Spinal cord (tissue), 10 donors: ENCODE data around the gene USP17L25. TPM values are rescaled to one million over a fixed set of nuclear protein-coding genes. Genes with fewer than 3 reads are reported as not detected.
"Not testable (repeated sequence)": the region's sequence is repeated elsewhere in the genome, so short reads cannot be mapped to it uniquely, and the experiment has no call there.

Source experiments
- DNase-seq, 6 donors: peaks; one replicate each; pipeline versions ENCODE4 v3.0.0 to v3.0.0-alpha.2; 2013 to 2015; ENCODE audit warnings: low spot score in 6 of 6, low read depth in 4 of 6
- H3K27ac ChIP-seq: one replicate; pipeline ENCODE4 v1.5.1; 2013; ENCODE audit warnings: low read depth, low read length, control low read depth
- H3K27me3 ChIP-seq: one replicate; pipeline ENCODE4 v1.6.1; 2013; ENCODE audit warnings: low read length; ENCODE audit not compliant: control insufficient read depth, insufficient read depth
- H3K36me3 ChIP-seq: one replicate; pipeline ENCODE4 v1.6.1; 2013; ENCODE audit warnings: low read length; ENCODE audit not compliant: control insufficient read depth, insufficient read depth
- H3K4me1 ChIP-seq: one replicate; pipeline ENCODE4 v1.6.1; 2013; ENCODE audit warnings: low read length; ENCODE audit not compliant: control insufficient read depth, insufficient read depth
- H3K4me3 ChIP-seq: one replicate; pipeline ENCODE4 v1.5.1; 2013; ENCODE audit warnings: low read depth, low read length, control low read depth
- H3K9me3 ChIP-seq: one replicate; pipeline ENCODE4 v1.6.1; 2013; ENCODE audit warnings: low read length; ENCODE audit not compliant: control insufficient read depth, insufficient read depth
- WGBS: methylation state at CpG from one replicate; pipeline ENCODE4 v1.1.5; 2013; ENCODE audit warnings: missing lambda C conversion rate; ENCODE audit not compliant: insufficient coverage; 5-methylcytosine and 5-hydroxymethylcytosine counted together
- long read RNA-seq, 4 donors: transcript quantifications; one replicate each; lab custom pipeline, GENCODE V29; 2026
- polyA plus RNA-seq, 2 donors: library from polyadenylated mRNA; unstranded; fragments of 120-200 nt; gene quantifications; one replicate each; pipeline ENCODE4 v1.2.1, GENCODE V29; 2013; ENCODE audit not compliant: insufficient read length in 2 of 2
- total RNA-seq, 2 donors: library from RNA; depleted of rRNA in 1 of 2; stranded (reverse); fragments of 120-200 nt in 1 of 2; fragments of >200 nt in 1 of 2; gene quantifications; one replicate each; pipeline versions ENCODE4 v1.2.3 to v1.2.4, GENCODE V29; 2013 to 2014
- donor health status: healthy.

Gene USP17L25
- total RNA-seq (not detected), polyA plus RNA-seq (not detected)
- long read RNA-seq, donor 1: 0 reads
- long read RNA-seq, donor 2: 0 reads
- long read RNA-seq, donor 3: 0 reads
- long read RNA-seq, donor 4: 0 reads

- H3K36me3 ChIP-seq, H3K27ac ChIP-seq, H3K4me1 ChIP-seq, H3K9me3 ChIP-seq, H3K27me3 ChIP-seq, H3K4me3 ChIP-seq, DNase-seq: not testable (repeated sequence)
- WGBS: no CpG with 5 or more reads among the region's 15 CpGs
These were observed at the start of gene USP17L25 for GRCh38 chr4:9329611-9330010. Gene USP17L25 (plus strand): TSS chr4:9329911. CDS start chr4:9329911, 0 bp downstream.

GRCh38 chr4:9324191-9324590 lies 5.5 kb upstream of the USP17L25 start:
- not testable (repeated sequence) for H3K27ac ChIP-seq, H3K27me3 ChIP-seq, DNase-seq, H3K9me3 ChIP-seq, H3K36me3 ChIP-seq, H3K4me3 ChIP-seq, H3K4me1 ChIP-seq
- no CpG with 5 or more reads among the region's 13 CpGs for WGBS

- H3K4me1 ChIP-seq, H3K27ac ChIP-seq, H3K36me3 ChIP-seq, H3K9me3 ChIP-seq, DNase-seq, H3K4me3 ChIP-seq, H3K27me3 ChIP-seq: not testable (repeated sequence)
- no CpG with 5 or more reads among the region's 15 CpGs for WGBS
These were observed 4.8 kb upstream of the USP17L25 start, which contains the start of gene USP17L24 for GRCh38 chr4:9324865-9325264. Gene USP17L24 (plus strand): TSS chr4:9325165. CDS start chr4:9325165, 0 bp downstream.

GRCh38 chr4:9334358-9334757 lies 4.6 kb downstream of the USP17L25 start, which contains the start of gene USP17L26:
Gene USP17L26 (plus strand): TSS chr4:9334658. CDS start chr4:9334658, 0 bp downstream.
- H3K9me3 ChIP-seq, H3K36me3 ChIP-seq, H3K4me3 ChIP-seq, H3K4me1 ChIP-seq, H3K27me3 ChIP-seq, H3K27ac ChIP-seq, DNase-seq: not testable (repeated sequence)
- no CpG with 5 or more reads among the region's 15 CpGs for WGBS

- H3K27ac ChIP-seq, H3K27me3 ChIP-seq, H3K9me3 ChIP-seq, DNase-seq, H3K36me3 ChIP-seq, H3K4me3 ChIP-seq, H3K4me1 ChIP-seq: not testable (repeated sequence)
- WGBS: no CpG with 5 or more reads among the region's 15 CpGs
These were observed 9.4 kb downstream of the USP17L25 start, which contains the start of gene USP17L5 for GRCh38 chr4:9339103-9339502. Gene USP17L5 (plus strand): TSS chr4:9339403. CDS start chr4:9339403, 0 bp downstream.

GRCh38 chr4:9343848-9344247 lies 14.1 kb downstream of the USP17L25 start, which contains the start of gene USP17L27:
Gene USP17L27 (plus strand): TSS chr4:9344148. CDS start chr4:9344148, 0 bp downstream.
- no CpG with 5 or more reads among the region's 15 CpGs for WGBS
- not testable (repeated sequence) for DNase-seq, H3K27ac ChIP-seq, H3K4me3 ChIP-seq, H3K4me1 ChIP-seq, H3K36me3 ChIP-seq, H3K27me3 ChIP-seq, H3K9me3 ChIP-seq

GRCh38 chr4:9348593-9348992 lies 18.9 kb downstream of the USP17L25 start, which contains the start of gene USP17L28:
Gene USP17L28 (plus strand): TSS chr4:9348893. CDS start chr4:9348893, 0 bp downstream.
- not testable (repeated sequence) for H3K9me3 ChIP-seq, H3K27me3 ChIP-seq, H3K4me1 ChIP-seq, H3K36me3 ChIP-seq, DNase-seq, H3K27ac ChIP-seq, H3K4me3 ChIP-seq
- WGBS: no CpG with 5 or more reads among the region's 15 CpGs

- not testable (repeated sequence) for H3K36me3 ChIP-seq, H3K9me3 ChIP-seq, H3K27ac ChIP-seq, H3K4me1 ChIP-seq, H3K4me3 ChIP-seq, DNase-seq, H3K27me3 ChIP-seq
- WGBS: 94% methylated on average over 8 of the region's 18 CpGs
These were observed 21.2 kb downstream of the USP17L25 start for GRCh38 chr4:9350866-9351265.

GRCh38 chr4:9353338-9353737 lies 23.6 kb downstream of the USP17L25 start, which contains the start of gene USP17L29:
Gene USP17L29 (plus strand): TSS chr4:9353638. CDS start chr4:9353638, 0 bp downstream.
- not testable (repeated sequence) for H3K9me3 ChIP-seq, H3K27me3 ChIP-seq, H3K36me3 ChIP-seq, H3K27ac ChIP-seq, H3K4me3 ChIP-seq, DNase-seq, H3K4me1 ChIP-seq
- no CpG with 5 or more reads among the region's 15 CpGs for WGBS

GRCh38 chr4:9362829-9363228 lies 33.1 kb downstream of the USP17L25 start, which contains the start of gene USP17L30:
Gene USP17L30 (plus strand): TSS chr4:9363129. CDS start chr4:9363129, 0 bp downstream.
- H3K27me3 ChIP-seq, H3K36me3 ChIP-seq, H3K27ac ChIP-seq, DNase-seq, H3K4me1 ChIP-seq, H3K9me3 ChIP-seq, H3K4me3 ChIP-seq: not testable (repeated sequence)
- no CpG with 5 or more reads among the region's 15 CpGs for WGBS
